KBM-7 (cell line): Measurements from ENCODE around the gene TTYH3.
A peak's percentile ranks its signal among the peaks of the same experiment; 100 is the strongest.

Experiments used
- DNase-seq: peaks from one replicate; pipeline ENCODE4 v3.0.0-alpha.2; 2015
- in situ Hi-C: fragments of 300-500 bp; cut with MboI; formaldehyde crosslinking; loops from 2 replicates; pipeline ENCODE4 v1.14.3; 2020; ENCODE audit warnings: low sequenced_read_pairs, low pct_unique_long_range_greater_than_20kb, mixed read lengths

The TTYH3 gene

DNA sequence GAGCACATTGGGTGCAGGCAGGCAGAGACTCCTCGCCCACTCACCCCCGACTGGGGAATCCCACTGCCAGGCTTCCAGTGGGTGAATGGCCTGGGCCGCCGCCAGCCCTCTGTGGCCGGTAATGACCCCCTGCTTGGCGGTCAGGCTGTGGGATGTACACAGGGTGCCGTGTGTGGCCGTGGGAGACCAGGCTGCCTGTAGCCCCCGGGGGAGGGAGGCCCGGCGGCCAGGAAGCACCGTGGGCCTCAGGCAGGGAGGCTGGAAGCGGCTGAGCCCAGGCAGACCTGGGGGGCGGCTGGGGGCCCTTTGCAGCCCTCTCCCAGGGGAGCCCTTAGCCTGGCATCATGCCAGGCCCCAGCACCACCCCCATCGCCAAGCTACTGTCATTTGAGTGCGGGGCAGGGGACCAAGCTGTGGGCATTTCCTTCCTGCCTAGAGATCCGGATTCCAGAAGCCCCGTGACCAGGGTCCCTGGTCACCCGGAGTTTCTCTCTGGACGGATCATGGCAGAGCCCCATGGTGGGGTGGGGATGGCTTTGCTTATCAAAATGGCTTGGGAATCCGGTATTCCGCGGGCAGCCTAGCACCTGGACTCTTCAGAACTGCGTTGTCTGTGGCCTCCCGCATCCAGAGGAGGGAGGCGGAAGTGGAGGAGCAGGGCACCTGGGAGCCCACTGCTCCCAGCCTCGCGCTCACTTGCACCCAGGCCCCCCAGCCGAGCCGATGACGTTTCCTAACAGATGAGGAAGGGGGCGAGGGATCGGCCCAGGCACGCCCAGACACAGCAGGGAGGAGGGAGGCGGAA, 1.1 kb downstream of the TTYH3 start:
- peak; percentile 91 for DNase-seq
- in situ Hi-C loops = no loop called here

DNA sequence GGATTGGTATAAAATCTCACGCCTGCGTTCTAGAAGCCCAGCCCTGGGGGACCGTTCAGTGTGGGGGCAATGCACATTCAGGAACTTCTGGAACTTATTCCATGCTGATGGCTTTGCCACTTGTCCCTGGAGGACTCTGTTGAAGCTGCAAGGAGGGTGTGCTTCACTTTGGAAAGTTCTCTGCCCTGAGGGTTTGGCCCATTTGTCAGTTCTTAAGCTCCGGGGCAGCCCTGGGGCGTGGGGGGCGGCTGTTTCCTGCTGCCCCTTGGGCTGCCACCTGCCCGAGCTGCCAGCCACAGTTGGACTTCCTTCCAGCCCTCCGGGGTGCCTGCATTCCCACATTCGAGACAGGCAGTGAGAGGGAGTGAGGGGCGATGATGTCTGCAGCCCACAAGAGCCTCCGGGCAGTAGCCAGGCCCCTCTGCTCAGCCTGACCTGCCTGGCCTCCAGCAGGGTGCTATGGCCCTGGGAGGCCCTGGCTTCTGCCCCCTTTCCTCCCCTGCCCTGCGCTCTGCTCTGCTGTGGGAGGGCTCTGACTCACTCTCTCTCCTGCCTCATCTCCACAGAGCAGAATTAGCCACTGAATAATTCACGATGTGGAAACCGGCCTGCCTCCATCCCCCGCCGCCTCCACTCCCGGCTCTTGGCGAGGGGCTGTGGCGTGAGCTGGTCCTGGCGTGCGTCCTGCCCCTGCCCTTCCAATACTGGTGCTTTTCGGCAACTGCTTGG, 1.9 kb downstream of the TTYH3 start:
- in situ Hi-C loops = no loop called here
- peak; percentile 58 for DNase-seq

DNA sequence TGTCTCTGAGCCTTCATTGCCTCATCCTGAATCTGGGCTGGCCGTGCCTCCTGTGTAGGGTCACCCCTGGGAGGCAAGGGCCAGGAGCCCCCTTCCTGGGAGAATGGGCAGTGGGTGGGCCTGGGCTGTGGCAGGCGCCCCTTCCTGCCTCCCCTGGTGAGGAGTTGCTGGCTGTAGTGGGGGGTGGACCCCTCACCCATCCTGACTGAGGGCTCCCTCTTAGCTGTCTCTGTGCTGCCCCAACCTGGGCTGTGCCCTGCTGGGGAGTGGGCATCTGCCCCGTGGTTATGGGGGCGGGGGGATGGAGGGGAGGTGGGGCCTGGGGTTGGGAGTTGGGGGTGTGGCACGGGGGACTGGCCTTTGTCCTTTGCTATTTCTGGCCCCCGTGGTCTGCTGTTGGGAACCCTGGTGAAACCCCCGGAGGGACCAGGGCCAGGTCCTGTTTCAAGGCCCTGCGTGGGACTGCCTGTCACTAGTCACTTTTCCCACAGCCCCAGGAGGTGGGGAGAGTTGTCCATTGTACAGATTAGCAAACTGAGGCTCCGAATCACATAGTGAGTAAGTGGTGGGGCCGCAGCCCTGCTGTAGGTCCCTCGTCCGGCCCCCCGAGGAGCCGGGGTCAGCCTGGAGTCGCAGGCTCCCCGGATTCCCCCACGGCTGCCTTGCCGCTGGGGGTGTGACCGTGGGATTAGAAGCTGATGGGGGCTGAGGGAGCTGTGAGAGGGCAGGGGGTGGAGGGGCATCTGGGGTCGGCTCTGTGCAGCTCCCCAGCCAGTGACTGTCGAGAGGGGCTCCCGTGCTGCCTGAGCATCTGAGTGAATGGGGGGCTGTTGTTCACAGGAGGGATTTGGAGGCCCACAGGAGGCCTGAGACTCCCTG, 2.7 kb downstream of the TTYH3 start:
- in situ Hi-C loops = no loop called here

DNA sequence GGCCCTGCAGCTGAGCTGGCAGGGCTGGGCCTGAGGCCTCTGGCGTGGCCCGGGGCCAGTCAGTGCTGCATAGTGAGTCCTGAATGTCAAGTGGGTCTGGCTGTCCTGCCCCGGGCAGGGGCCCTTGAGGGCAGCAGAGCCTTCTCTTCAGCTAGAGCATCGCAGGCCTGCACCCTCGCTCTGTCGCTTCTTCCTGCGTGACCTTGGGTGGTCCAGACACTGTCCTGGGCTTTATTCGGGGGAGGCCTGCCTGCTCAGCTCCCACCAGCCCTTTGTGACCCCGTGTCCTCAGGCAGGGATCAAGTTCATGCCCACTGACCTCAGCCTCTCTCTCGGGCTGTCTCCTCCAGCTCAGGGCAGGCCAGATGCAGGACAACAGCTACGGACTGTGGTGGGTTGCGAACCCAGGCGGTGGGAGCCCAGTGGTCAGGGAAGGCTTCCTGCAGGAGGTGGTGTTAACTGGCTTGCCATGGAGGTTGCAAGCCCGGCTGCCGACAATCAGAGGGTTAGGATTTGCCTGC, 3.4 kb downstream of the TTYH3 start:
- in situ Hi-C loops = no loop called here
- DNase-seq = no peak

More for the DNA sequence above, 2.7 kb downstream of the TTYH3 start:
- DNase-seq = no peak

DNA sequence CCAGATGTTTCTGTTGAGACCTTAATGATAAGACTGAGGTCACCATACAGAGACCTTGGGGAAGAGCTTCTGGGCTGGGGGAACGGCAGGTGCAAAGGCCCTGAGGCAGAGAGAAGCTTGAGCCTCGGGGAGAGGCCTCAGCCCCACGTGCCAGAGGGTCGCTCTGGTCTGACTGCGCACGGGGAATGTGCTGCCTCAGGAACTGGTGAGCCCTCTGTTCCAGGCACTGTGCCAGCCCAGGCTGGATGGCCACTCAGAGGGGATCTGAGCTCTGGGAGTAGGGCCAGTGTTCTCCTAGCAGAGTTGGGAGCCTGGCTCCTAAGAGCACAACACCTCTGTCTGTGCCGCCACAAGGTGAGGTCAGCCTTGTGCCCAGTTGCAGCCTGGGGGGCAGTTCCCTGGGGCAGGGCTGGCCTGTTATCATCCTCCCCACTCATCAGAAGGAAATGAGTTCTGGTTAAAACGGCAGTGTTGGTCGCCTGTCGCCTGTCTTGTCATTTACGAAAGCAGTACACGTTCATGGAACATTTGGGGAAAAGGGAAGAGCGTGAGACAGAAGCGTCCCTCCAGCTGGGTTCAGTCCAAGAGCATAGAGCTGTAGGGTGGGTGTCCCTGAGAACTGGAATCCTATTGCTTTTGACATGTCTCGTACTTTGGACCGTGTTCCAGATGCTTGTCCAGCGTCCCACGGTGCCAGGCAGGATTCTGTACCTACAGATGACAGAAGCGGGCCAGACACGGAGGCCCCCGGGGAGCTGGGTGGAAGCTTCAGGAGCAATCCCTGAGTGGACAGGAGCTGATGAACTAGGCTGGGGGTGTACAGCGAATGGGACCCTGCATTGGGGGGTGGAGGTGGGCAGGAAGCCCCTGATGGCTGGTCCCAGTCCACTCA, 4.3 kb downstream of the TTYH3 start:
- in situ Hi-C loops = no loop called here
- peak; percentile 18 for DNase-seq

DNA sequence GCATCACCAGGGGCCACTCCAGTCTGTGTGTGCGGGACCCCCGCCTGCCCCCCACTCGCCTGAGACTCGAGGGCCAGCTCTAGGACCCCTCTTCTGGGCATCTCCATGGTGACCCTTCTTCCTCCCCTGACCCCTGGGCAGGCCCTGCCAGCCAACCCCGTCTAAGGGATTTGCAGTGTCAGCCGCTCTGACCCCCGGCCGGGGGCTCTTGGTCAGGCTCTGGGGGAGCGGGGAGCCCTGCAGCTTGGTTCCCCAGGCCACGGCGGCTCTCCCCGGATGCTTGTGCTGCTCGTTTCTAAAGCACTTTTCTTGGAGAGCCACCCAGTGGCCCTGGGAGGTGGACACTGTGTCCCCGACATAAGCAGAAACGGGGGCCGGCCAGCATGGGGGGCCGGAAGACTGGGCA, 5.3 kb downstream of the TTYH3 start:
- DNase-seq = no peak
- in situ Hi-C loops = no loop called here

DNA sequence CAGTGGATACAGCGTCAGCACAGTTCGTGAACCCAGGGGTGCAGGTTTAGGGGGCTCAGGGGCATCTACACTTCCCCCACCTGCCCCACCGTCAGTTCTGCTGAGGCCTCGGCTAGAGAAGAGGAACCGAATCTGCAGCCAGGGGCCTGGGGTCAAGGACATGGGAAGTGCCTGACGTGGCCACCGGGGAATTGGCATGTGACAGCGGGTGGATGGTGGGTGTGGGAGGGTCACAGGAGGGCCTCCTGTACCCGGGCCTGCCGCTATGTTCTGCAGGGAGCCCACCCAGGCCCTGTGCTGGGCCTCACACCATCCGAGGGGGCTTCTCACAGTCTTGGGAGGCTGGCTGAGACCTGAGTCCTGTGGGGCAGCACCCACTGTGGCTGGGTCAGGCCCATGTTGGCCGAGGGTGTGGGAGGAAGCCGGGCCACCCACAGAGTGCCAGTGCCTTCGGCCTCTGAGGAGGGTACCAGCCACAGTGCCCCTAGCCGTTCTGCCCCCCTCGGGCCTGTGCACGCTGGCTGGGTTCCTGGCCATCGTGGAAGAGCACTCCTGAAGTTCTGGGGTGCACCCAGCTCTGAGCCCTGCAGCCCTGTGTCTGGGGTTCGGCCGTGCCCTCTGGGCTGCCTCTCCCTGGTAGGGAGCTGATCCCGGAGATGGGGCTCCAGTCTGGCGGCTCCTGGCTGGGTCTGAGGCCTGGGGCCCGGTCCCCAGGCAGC, 5.9 kb downstream of the TTYH3 start:
- in situ Hi-C loops = no loop called here
- DNase-seq = peak; percentile 23

DNA sequence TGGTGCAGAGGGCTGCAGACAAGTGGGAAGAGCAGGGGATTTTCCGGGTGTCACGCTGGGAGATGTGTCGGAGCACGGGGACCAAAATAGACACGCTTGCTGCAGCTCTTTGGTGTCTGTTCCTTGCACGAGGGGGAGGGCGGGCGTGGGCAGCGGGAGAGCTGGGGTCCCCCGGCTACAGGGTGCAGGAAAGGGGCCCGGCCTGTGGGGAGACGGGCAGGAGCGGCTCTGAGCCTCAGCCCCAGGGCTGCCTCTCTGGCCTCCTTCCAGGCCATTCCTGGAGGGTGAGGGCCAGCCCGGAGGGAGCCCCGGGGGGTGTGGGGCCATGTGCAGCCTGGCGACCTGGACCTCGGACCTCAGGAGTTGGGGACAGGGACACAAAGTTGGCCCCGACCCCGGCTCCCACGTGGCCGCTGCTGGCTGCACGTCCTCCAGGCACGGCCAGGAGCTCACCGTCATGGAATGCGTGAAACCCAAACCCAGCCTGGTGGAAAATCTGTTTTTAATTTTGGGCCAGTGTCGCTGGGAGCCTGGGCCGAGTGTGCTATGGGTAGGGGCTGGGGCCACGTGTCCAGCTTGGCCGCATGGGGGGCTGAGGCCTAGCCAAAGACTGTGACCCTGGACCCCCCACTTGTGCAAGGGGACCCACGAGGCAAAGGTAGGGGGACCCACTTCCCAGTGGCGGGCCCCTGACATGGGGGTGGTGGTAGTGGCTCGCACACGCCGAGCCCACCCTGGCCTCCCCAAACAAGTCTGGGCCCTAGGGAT, 6.6 kb downstream of the TTYH3 start:
- in situ Hi-C loops = no loop called here
- DNase-seq = no peak

DNA sequence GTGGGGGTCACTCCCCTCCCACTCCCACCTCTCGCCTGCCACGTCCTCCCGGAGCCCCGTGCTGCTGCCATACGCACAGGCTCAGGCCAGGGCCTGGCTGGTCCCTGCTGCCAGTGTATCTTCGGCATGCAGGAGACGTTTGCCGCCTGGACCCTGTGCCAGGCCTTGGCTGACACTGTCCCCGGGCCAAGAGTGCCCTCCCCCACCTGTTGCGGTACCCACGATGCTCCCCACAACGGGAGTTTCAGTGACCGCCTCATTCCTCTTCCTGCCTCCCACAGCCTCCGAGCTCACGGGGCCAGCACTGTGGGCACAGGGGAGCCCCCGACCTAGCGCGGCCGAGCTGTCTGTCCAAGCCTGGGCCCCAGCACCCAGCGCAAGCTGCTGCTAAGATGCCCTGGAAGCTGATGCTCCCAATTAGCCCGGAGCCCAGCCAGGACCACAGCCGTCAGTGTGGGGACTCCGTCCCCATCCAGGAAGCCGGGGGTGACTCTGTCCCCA, 7.4 kb downstream of the TTYH3 start:
- DNase-seq = no peak
- in situ Hi-C loops = no loop called here

DNA sequence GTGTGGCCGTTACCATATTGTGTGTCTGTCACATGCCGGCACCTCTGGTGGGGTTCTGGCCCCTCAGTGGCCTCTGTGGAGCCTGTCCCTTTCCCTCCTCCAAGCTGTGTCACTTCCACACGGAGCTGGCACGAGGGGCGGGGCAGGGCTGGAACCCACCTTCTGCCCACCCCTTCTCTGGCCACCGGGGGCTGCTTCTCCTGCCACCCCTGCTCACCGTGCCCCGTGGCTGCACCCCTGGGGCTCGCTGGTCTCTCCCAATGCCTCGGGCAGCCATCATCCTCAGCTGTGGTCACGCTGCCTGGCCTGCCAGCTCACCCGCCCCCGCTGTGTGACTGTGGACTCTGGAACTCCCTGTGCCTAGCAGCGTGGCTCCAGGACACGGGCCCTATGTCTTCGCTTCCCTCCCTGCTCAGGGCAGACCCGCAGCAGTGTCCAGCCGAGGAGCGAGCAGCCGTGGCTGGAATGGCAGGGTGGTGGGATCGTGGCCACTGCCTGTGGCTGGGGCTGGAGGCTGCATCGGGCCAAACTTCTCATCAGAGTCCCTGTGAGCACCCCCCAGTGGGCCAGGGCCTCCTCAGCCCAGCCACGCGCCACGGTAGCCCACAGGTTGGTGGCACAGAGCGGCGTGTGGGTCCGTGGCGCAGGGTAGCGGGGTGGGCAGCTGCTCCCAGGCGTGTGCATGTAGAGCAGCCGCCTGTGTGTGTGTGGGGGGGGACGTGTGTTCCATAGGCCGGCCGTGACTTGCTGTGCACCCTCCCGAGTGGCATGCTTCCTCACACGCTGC, 8.1 kb downstream of the TTYH3 start:
- no peak for DNase-seq
- in situ Hi-C loops = no loop called here

DNA sequence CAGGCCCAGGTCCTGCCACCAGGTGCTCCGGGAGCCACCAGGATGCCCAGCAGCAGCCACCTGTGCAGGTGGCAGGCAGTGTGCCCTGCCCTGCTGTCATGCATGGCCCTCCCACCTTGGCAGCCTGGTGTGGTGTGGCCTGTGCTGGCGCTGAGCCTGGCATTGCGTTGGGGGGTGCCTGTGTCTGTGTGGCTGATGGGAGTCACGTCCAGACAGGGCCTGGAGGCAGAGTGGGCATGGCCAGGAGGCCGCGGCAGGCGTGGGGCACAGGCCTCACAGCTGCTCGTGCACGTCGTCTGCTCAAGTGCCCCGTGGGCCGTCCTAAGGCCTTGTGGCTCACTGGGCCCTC, 8.7 kb downstream of the TTYH3 start:
- DNase-seq = no peak
- in situ Hi-C loops = no loop called here

DNA sequence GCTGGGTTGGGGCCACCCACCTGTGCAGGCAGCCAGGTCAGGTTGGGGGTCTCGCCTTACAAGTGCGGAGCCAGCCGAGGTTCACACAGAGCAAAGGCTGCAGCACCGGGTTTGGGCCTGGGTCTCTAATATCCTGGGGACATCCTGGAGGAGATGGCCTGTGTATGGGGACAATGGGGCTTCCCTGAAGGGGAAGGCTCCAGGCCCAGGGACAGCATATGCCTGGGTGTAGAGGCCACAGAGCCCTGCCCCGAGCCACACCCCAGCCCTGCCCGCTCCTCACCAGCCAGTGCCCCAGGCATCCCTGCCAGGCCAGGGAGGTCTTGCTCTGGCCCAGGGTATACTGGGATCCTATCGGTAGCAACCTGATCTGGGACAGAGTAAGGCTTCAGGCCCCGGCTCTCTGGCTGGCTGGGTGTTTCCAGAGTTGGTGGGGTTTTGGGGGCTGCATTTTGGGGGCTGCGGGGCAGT, 9.1 kb downstream of the TTYH3 start:
- DNase-seq = no peak
- in situ Hi-C loops = no loop called here

DNA sequence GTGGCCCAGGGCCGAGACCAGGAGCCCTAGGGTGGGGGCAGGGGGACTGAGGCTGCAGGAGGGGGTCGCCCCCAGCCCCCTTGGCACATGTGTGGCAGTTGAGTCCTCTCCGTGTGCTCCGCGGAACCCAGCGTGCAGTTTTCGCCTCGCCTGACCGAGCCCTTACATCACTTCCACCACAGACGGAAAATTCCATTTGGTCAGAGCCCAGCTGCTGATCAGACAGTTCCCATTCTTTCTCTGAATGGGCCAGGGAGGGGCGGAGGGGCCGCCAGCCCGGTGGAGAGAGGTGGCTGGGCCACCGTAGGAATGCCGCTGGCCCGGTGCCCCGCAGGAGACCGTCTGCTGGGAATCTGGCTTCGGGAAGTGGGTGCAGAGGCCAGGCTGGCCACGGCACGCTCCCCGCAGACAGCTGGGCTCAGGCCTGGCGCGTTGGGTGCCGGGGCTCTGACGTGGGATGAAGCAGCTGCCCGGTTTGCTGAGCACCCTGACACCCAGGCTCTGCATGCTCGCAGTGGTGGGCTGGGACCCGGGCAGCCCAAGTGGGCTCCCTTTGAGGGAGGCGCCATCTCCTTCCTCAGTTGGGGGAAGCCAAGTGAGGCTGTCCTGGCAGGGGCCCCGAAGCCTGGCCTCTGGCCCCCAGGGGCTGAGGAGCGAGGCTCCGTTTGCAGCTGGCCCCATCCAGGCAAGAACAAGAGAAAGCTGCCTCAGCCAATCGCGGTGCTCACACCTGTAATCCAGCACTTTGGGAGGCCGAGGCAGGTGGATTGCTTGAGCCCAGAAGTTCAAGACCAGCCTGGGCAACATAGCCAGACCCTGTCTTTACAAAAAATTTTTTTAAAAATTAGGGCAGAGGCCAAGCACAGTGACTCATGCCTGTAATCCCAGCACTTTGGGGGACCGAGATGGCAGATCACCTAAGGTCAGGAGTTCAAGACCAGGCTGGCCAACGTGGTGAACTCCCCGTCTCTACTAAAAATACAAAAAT, 9.9 kb downstream of the TTYH3 start:
- DNase-seq = peak; percentile 80
- in situ Hi-C loops = no loop called here

DNA sequence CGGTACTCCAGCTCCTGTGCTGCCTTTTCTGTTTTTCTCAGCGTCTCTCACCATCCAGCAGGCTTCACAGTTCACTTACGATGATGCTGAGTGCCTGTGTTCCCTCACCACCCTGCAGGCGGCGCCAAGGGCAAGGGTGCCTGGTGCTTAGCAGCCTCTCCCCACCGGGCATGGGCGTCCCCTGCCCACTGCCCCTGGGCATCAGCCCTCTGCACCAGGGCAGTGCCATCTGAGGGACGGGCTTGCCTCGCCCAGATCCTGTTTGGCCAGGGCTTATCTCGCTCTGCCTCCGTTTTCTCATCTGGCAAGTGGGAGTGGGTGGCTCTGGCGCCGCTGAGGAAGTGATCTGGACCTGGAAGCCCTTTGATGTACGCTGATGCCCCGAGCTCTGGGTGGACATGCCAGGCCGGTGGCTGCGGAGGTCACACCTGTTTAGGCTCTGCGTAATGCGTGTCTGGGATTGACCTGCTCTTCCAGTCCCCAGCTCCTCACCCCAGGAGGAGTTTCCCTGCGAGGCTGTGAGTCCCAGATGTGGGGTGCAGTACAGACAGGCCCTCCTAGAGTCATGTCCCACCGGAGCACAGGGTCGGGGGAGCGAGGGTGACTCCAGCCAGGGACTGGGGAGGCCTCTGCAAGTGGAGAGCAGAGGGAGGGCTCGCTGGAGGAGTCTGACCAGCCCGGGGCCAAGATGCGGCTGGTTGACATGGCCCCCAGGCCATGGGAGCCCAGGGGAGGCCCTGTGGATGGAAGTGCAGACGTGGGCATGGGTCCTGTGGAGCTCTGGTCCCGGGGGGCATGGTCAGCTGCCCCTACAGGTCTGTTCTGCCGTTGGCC, 11.8 kb downstream of the TTYH3 start:
- peak; percentile 24 for DNase-seq
- in situ Hi-C loops = no loop called here

DNA sequence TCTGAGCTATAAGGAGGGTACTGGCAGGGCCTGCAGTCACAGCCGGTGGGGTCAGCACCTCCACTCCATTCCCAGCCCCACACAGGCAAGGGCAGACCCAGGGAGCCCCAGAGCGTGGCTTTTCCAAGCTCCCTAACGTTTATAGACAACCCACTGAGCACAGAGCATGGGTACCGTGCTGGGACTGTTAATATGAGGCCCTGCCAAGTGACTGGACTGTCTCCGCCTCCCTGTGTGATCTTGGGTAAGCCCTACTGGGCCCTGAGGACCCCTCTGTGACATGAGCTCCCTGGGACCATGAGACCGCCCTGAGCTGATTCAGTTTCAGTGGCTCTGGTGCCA, 12.4 kb downstream of the TTYH3 start:
- no peak for DNase-seq
- in situ Hi-C loops = no loop called here
